HG02571 (cell line): ENCODE results near the gene UQCC3.
"Not testable (repeated sequence)": the region's sequence is repeated elsewhere in the genome, so short reads cannot be mapped to it uniquely, and the experiment has no call there.

Experiments used
- ATAC-seq: cut with Tn5 transposase; IDR thresholded peaks from one replicate; pipeline ENCODE4 v1.9.1; 2021; ENCODE audit warnings: mild to moderate bottlenecking, moderate library complexity; ENCODE audit not compliant: unreplicated experiment

UQCC3 gene

DNA sequence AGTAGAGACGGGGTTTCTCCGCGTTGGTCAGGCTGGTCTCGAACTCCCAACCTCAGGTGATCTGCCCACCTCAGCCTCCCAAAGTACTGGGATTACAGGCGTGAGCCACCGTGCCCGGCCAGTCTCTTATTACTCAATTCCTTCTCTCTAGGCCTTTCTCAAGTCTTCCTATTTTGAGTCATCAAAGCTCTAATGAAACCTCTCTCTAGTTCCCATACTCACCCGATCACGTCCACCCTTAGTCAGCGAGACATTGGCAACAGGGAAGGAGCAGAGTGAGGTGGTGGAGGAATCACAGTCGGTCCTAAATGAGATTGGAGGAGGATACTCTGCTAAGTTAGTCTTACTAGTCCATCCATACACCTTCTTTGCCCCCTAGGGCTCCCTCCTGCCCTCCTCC lies 30.8 kb downstream of the UQCC3 start:
- ATAC-seq, result no peak

GRCh38 chr11:62703921-62704320 lies 32.4 kb downstream of the UQCC3 start:
- not testable (repeated sequence) for ATAC-seq

DNA sequence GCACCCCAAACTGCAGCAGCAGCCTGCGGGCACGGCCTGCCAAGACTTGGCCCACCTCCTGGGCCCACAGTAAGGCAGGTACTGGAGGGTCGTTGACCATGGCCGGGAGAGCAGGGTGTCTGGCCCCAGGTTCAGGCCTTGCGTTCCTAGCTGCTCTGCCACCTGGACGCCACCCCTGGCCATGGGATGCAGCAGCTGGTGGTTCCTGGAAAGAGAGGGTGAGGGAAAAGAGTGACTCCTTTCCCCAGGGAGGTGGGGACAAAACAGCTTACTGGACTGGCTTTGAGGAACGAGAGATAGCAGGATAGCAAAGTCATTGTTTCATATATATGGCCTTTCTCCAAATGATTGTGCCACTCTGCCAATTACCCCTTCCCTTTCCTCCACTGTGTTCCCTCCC lies 33.9 kb downstream of the UQCC3 start:
- ATAC-seq, result no peak

DNA sequence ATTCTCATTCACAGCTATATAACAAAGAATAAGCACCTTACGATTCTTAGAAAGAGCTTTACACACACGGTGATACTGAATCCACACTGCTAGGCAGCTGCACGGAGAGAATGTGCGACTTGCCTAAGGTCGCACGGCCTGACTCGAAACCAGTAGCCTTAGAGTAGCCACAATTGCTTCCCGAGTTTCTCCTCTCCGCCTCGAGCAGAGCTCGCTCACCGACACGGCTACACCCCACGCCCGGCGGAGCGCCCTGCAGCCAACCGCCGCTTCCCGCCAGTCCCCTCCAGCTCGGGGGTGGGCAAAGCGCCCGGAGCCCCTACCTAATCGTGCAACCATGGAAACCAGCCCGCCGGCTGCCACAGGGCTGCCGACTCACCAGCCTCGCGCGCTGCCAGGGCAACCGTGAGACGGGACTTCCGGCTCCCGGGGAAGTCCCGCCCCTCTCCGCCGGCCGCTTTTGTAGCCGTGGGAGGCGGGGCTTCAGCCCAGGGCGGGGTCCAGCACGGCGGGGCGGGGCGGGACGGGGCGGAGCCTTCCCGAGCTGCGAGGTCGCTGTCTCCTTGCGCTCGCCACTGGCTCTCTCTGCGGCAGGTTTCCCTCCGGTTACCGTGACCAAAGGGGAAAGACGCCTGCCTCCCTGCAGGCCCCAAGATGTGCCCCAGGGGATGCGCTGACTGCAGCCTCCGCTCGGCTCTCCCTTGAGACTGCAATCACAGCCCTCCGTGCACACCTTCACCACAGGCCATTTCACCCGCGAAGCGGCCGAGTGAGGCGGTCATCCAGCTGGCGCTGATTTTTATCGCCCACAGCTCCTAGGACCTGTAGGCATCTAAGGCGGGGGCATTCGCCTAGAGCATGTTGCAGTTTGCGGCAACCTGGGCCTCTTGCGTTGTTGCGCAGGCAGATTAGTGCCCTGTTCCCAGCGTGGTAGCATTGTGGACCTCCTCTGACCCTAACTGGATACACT lies 34.7 kb downstream of the UQCC3 start:
- ATAC-seq, result peak; percentile 53

DNA sequence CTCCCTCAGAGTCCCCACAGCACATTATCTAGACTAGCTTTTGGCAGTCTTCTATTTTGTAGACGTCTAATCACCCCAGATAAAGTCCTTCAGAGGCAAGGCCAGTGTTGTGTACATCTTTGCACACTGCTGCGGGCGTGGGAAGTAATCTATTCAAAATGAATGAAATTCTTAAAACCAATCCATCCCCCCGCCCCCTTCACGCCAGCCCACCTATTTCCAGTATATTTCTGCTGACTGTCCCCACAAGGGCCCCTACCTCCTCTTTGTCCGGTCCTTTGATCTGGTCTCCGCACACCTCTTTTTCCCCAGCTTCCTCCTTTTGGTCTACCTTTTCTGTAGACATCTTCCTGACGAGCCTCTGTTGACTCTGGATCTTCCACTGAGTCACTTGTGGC lies 35.4 kb downstream of the UQCC3 start:
- ATAC-seq, result no peak

- no peak for ATAC-seq
Observed at GRCh38 chr11:62707277-62707861, 35.9 kb downstream of the UQCC3 start, which contains the start of the genes BSCL2 and GNG3. BSCL2 (minus strand) TSS chr11:62707424; CDS start chr11:62707195, 229 bp downstream. GNG3 (plus strand) TSS chr11:62707676; CDS start chr11:62708296, 620 bp downstream.

DNA sequence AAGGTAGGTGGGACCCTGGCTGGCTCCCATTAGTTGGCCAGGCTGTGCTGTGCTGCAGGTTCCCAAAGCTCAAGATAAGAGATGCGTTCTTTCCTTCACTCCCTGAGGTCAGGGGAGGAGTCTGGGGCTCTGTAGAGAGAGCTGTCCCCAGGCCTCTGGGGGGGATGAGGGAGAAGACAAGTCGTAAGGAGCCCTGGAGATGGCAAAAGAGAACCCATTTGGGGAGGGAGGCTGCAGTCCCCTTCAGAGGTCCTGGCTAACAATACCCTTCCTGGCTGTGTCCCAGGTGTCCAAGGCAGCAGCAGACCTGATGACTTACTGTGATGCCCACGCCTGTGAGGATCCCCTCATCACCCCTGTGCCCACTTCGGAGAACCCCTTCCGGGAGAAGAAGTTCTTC lies 36.9 kb downstream of the UQCC3 start:
- ATAC-seq, result no peak

DNA sequence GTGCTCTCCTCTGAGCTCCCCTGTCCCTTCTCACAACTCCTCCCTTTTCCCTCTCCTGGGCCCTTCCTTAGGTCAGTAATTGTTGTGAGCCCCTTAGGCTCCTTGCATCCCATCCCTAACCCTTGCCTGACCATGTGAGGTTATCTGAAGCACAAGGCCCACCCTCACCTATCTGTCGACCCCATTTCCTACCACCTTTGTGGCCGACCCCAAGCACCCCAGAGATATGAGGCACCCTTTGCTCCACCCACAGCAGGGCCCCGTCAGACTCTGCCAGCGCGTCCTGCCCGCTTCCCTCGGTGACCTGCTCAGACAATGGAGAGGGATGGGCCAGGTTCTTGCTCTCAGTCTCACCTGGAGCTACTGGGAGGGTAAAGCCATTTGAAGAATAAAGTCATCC lies 37.3 kb downstream of the UQCC3 start:
- no peak for ATAC-seq

GRCh38 chr11:62709247-62710000 lies 38.0 kb downstream of the UQCC3 start:
- peak; percentile 67 for ATAC-seq

- ATAC-seq, result peak; percentile 1
Observed at GRCh38 chr11:62710001-62710345, 38.5 kb downstream of the UQCC3 start.

GRCh38 chr11:62712276-62712812 lies 40.9 kb downstream of the UQCC3 start:
- no peak for ATAC-seq

DNA sequence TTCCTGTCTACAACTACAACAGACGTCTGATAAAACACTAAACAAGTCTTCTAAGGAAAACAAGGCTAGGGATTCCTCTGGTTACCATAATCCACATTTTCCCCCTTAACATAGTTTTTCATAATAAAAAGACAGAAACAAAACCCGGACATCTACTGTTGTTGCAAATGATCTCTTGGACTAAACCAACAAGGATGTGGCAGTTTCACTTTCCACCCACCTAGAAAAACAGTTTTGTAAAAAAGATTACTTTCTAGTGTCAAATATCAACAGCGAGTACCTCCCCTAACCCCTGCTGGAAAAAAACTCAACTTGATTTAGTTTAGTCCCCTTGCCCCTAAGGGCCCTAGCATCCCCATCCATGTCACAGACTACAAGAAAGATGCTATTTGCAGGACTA lies 41.4 kb downstream of the UQCC3 start:
- ATAC-seq, result no peak

- no peak for ATAC-seq
Observed at GRCh38 chr11:62713343-62713742, 41.9 kb downstream of the UQCC3 start.

GRCh38 chr11:62715150-62716130 lies 44.0 kb downstream of the UQCC3 start:
- no peak for ATAC-seq

DNA sequence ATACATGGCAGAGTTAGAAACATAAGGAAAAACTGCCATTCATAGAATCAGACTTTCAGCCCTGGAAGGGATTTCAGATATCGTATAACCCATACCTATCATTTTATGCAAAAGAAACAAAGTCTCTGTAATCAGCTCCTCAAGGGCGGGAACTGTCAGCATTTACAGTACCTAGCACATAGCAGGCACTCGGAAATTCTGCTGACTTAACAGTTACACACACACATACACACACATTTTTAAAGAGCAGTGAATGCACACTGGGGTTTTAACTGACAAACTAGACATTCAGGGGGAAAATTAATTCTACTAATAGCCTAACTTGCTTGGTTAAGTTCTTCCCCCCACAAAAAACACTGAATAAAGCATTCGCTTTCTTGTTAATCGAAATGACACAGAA lies 44.7 kb downstream of the UQCC3 start:
- ATAC-seq, result no peak

DNA sequence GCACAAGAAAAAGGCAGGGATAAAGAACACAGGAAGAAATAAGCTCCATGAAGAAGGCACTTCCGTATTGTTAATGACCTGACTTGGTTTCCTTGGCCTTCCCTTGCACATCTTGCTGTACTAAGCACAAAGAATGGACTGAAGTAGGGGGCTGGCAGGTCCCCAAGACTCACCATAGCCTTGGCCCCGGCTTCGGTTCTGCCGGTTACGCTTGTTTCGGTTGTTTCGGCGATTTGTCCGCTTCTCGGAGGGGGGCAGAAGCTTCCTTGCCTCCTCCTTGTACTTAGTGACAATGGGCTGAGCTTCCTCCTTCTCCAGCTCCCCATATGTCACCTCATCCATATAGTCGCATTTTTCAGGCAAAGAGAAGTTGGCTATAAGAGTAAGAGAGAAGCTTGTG lies 45.3 kb downstream of the UQCC3 start:
- no peak for ATAC-seq

DNA sequence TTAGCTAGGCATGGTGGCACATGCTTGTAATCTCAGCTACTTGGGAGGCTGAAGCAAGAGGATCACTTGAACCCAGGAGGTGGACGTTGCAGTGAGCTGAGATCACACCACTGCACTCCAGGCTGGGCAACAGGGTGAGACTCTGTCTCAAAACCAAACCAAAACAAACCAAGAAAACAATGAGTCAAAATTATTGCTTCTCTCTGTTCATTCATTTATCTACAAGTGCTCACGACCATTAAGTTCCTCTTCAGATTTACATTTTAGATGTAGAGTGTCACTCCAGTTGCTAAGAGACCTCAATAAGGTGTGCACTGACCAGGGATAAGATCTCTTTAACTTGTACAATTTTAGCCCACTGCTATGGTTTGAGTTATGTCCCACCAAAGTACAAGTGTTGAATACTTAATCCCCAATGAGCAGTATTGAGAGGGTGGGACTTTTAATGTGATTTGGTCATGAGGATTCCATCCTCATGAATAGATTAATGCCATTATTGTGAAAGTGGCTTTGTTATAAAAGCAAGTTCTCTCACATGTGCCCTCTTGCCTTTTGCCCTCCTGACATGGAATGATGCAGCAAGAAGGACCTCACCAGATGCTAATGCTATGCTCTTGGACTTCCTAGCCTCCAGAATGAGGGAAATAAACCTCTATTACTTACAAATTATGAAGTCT lies 48.0 kb downstream of the UQCC3 start:
- ATAC-seq, result no peak

GRCh38 chr11:62721994-62722393 lies 50.5 kb downstream of the UQCC3 start:
- ATAC-seq, result no peak
